Adrenal gland (tissue), 12 donors: ENCODE results near the gene TMEM169. TPM values are rescaled to one million over a fixed set of nuclear protein-coding genes. Genes with fewer than 3 reads are reported as not detected.

Experiments
- DNase-seq, 7 donors: peaks; one replicate each; pipeline ENCODE4 v3.0.0-alpha.2; 2019 to 2020
- H3K27ac ChIP-seq, 5 donors: fragments of 200-600 bp; sonication (generic) in 4 of 5; 1 replicate in 3 of 5; 2 replicates in 2 of 5; pipeline versions ENCODE4 v1.5.1 to v1.8.0; 2016 to 2020; ENCODE audit warnings: mild to moderate bottlenecking in 1 of 5
- H3K27me3 ChIP-seq: fragments of 200-600 bp; 2 replicates; pipeline ENCODE4 v1.8.0; 2021
- H3K36me3 ChIP-seq, 2 donors: fragments of 200-600 bp; replicated peaks in 1 of 2; 1 replicate in 1 of 2; 2 replicates in 1 of 2; pipeline versions ENCODE4 v1.5.1 to v1.8.0; 2018 to 2022
- H3K4me1 ChIP-seq, 2 donors: fragments of 200-600 bp; replicated peaks in 1 of 2; 1 replicate in 1 of 2; 2 replicates in 1 of 2; pipeline versions ENCODE4 v1.5.1 to v1.8.0; 2018 to 2021
- H3K4me3 ChIP-seq, 4 donors: fragments of 200-600 bp; sonication (generic) in 3 of 4; one replicate each; pipeline ENCODE4 v1.5.1; 2016 to 2018
- H3K9me3 ChIP-seq, 3 donors: fragments of 200-600 bp; sonication (generic) in 1 of 3; replicated peaks in 1 of 3; 1 replicate in 2 of 3; 2 replicates in 1 of 3; pipeline versions ENCODE4 v1.5.1 to v1.8.0; 2016 to 2021
- CTCF ChIP-seq, 6 experiments: fragments of 450-650 bp in 4 of 6; fragments of 200-600 bp in 2 of 6; sonication (generic) in 1 of 6; IDR thresholded peaks; 1 replicate in 5 of 6; 2 replicates in 1 of 6; pipeline versions ENCODE4 v1.5.1 to v1.8.0; 2016 to 2021; ENCODE audit warnings: antibody characterized with exemption in 6 of 6, mild to moderate bottlenecking in 2 of 6, moderate library complexity in 1 of 6
- POLR2A ChIP-seq, 2 donors: fragments of 450-650 bp; IDR thresholded peaks; one replicate each; pipeline ENCODE4 v1.6.1; 2017; ENCODE audit warnings: antibody characterized with exemption in 2 of 2, mild to moderate bottlenecking in 2 of 2, moderate library complexity in 1 of 2
- WGBS, 4 donors: extraction: QIAGEN DNeasy Blood & Tissue Kit in 2 of 4; methylation state at CpG; one replicate each; pipeline versions ENCODE4 v1.1.5 to v1.1.7; 2013 to 2017; 5-methylcytosine and 5-hydroxymethylcytosine counted together
- intact Hi-C, 2 donors: fragments of 100-400 bp; cut with DNase I; formaldehyde crosslinking; loops; one replicate each; pipeline versions ENCODE4 v1.14.1 to v1.15.0; 2022 to 2023
- polyA plus RNA-seq, 3 donors: library from polyadenylated mRNA; stranded (reverse); fragments of 200-250 nt in 2 of 3; fragments of 350-450 nt in 1 of 3; fragmentation: Illumina TruSeq in 1 of 3; extraction: RNeasy Lipid Tissue Mini Kit (QIAGEN cat#74804) in 1 of 3; gene quantifications; one replicate each; pipeline ENCODE4 v1.2.3, GENCODE V29; 2013 to 2014
- total RNA-seq, 9 donors: library from RNA; depleted of rRNA in 4 of 9; stranded (reverse); fragments of >200 nt in 4 of 9; fragments of 120-200 nt in 1 of 9; fragmentation: NEBNext Ultra II Directional in 1 of 9; extraction: Animal tissue kit (Norgen Biotek cat#: 25700) in 1 of 9; gene quantifications; one replicate each; pipeline versions ENCODE4 v1.1.0 to v1.2.4, GENCODE V29; 2013 to 2023
- donor health status: healthy with polysubstance abuse.
- donor health status: Bipolar disorder and iron deficiency.
- donor health status: DM: yes; HTN: yes; CAD: no.
- donor health status: DM: no; HTN: no; CAD: no.
- donor health status: DM: no; HTN: no; CAD: no.
- donor health status: DM: yes; HTN: yes; CAD: no.

TMEM169 gene
- total and polyA plus RNA-seq, 12 donors = 0.12 to 2.3 (median 0.80) TPM

DNA sequence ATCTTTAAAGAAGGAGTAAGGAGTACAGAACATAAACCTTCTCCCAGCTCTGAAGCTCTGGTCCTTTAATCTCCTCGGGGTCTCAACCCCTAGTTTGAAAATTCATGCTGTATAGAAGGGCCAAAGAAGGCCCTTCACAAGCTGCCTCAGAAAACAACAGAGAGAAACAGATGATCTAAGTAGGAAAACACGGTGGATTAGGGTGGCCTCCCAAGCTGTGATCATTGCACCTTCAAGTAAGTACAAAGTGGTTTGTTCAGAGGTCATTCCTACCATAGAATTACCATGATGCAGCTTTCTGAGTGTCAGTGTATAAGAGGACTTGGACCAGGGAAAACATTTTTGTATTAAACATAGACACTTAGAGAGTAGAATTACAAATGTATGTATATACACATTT is 10.9 kb downstream of the TMEM169 start:
- WGBS, 4 donors = 64 to 83% (median 76%) methylated on average over 2 of the region's 2 CpGs
- TF ChIP-seq CTCF (IDR thresholded peaks at IDR 0.05) (no peak), POLR2A (IDR thresholded peaks at IDR 0.05) (no peak)
- no peak for DNase-seq
- H3K27me3 ChIP-seq = no peaks in the 10 kb centered on the region
- no peak overlapping the region for H3K4me3 ChIP-seq
- intact Hi-C loops = no loop called here
- H3K36me3 ChIP-seq = no peaks in the 10 kb centered on the region
- no peaks in the 10 kb centered on the region for H3K9me3 ChIP-seq
- no peaks in the 10 kb centered on the region for H3K4me1 ChIP-seq
- H3K27ac ChIP-seq = no peak overlapping the region

GRCh38 chr2:216094701-216095100 is 13.0 kb downstream of the TMEM169 start:
- no peak for DNase-seq
- Histone ChIP-seq H3K4me1 (no peaks in the 10 kb centered on the region), H3K4me3 (no peak overlapping the region), H3K27me3 (no peaks in the 10 kb centered on the region), H3K36me3 (no peaks in the 10 kb centered on the region), H3K9me3 (no peaks in the 10 kb centered on the region), H3K27ac (no peak overlapping the region)
- intact Hi-C loops = no loop called here
- TF ChIP-seq POLR2A (IDR thresholded peaks at IDR 0.05) (no peak), CTCF (IDR thresholded peaks at IDR 0.05) (no peak)
- 83 to 90% (median 85%) methylated on average over 3 of the region's 3 CpGs for WGBS, 4 donors

DNA sequence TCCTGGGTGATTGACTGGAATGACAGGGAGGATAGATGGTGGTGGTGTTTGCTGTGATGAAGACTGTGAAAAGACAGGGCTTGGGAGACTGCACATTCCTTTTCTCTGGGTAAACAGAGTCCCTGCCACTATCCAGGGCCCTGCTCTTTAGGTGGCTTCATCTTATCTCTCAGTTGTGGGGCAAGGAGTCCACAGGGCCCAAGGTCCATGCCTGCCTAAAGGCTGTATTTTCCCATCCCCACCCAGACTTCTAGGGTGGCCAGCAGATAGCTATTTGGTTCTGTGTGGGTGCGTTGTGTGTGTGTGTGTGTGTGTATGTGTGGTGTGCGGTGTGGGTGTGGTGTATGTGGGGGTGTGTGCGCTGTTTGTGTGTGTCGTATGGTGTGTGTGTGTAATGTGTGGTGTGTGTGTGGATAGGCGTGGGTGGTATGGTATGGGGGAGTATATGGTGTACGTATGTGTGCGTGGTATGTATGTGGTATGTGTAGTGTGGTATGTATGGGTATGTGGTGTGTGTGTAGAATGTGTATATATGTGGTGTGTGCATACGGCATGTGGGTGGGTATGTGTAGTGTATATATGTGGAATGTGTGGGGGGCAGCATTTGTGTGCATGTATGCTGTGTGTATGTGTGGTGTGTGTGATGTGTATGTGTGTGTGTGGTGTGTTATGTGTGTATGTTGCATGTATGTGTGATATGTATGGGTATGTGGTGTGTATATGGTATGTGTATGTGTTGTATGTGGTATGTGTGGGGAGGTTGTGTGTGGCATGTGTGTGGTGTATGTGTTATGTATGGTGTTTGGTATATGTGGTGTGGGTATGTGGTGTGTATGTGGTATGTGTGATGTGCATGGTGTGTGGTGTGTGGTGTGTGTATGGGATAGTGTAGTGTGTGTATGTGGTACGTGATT is 17.0 kb downstream of the TMEM169 start:
- no peak for TF ChIP-seq CTCF (IDR thresholded peaks at IDR 0.05)
- TF ChIP-seq POLR2A (IDR thresholded peaks at IDR 0.05) = no peak
- 88 to 94% (median 90%) methylated on average over 9 of the region's 9 CpGs for WGBS, 4 donors
- Histone ChIP-seq H3K36me3 (no peaks in the 10 kb centered on the region), H3K27me3 (no peaks in the 10 kb centered on the region), H3K27ac (no peak overlapping the region), H3K4me3 (no peak overlapping the region), H3K9me3 (no peaks in the 10 kb centered on the region), H3K4me1 (no peaks in the 10 kb centered on the region)
- DNase-seq = no peak
- intact Hi-C loops = no loop called here

DNA sequence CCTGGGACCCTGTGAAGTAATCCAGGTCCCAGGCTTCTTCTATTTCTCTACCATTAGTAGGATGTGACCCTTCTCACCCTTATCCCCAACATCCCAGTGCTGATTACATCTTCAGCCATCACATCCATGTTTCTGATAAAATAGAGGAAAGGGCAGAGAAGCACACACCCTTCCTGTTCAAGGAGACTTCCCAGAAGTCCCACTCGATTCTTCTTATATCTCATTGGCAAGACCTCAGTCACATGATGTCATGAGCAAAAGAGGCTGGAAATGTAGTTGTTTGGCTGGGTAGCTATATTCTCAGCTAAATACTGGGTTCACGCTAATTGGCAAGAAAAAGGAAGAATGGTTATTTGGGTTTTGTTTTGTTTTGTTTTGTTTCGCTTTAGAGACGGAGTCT is 19.4 kb downstream of the TMEM169 start:
- 84 to 88% (median 87%) methylated on average over 4 of the region's 4 CpGs for WGBS, 4 donors
- no peak for DNase-seq
- no peaks in the 10 kb centered on the region for H3K36me3 ChIP-seq

More for the DNA sequence above, 19.4 kb downstream of the TMEM169 start:
- Histone ChIP-seq H3K9me3 (no peaks in the 10 kb centered on the region), H3K4me3 (no peak overlapping the region), H3K27ac (no peak overlapping the region), H3K27me3 (no peaks in the 10 kb centered on the region), H3K4me1 (no peaks in the 10 kb centered on the region)
- no peak for TF ChIP-seq POLR2A (IDR thresholded peaks at IDR 0.05)
- TF ChIP-seq CTCF (IDR thresholded peaks at IDR 0.05) = no peak
- intact Hi-C loops = no loop called here
